ENCODE measurements around the gene CCDC69.
A peak's percentile ranks its signal among the peaks of the same experiment; 100 is the strongest.

CCDC69 gene

GRCh38 chr5:151252762-151253604 lies 29.1 kb upstream of the CCDC69 start, which contains the start of gene GM2A:
Gene GM2A (plus strand): TSS chr5:151253185. CDS start chr5:151253217, 32 bp downstream.
- peak within 1 kb of the TSS; percentile 72 for H3K4me3 ChIP-seq (ENCODE audit: low read depth, low read length)
- TF ChIP-seq CTCF (IDR thresholded peaks at IDR 0.05; ENCODE audit: low read depth, low read length), result no peak

- H3K4me3 ChIP-seq (ENCODE audit: low read depth, low read length), result no peak overlapping the region
Observed at GRCh38 chr5:151251621-151252020, 27.7 kb upstream of the CCDC69 start.

GRCh38 chr5:151251001-151251551 lies 27.2 kb upstream of the CCDC69 start:
- TF ChIP-seq CTCF (IDR thresholded peaks at IDR 0.05; ENCODE audit: low read depth, low read length), result no peak

More at GRCh38 chr5:151251621-151252020, 27.7 kb upstream of the CCDC69 start:
- TF ChIP-seq CTCF (IDR thresholded peaks at IDR 0.05; ENCODE audit: low read depth, low read length), result no peak

DNA sequence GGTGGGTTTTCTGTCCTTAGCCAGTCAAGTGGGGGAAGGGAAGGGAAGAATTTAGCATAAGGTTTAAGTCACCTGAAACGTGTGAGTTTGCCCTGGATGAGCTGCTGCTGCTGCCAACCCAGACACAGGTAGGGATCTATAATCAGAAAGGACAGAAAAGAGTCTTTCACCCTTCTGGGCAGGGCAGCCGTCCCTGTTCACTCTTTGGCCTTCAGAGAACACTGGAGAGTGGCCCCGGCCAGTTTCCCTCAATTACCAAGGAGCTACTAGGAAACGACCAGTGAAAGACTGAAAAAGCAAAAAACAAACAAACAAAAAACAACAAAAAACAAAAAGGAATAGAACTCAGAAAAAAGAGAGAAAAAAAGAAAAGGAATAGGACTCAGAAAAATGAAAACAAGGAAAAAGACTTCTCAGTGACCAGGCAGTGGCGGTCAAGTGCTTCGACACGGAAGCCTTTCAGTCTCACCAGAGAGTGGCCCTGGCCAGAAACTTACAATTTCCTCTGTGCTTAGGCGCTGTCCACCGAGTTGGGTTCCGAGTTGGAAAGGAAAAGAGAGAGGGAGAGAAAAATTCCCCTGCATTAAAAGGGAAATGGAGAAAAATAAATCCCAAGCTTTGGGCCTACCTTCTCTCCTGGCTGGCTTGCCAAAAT lies 26.6 kb upstream of the CCDC69 start:
- TF ChIP-seq CTCF (IDR thresholded peaks at IDR 0.05; ENCODE audit: low read depth, low read length), result no peak
- H3K4me3 ChIP-seq (ENCODE audit: low read depth, low read length), result no peak overlapping the region

More at GRCh38 chr5:151251001-151251551, 27.2 kb upstream of the CCDC69 start:
- H3K4me3 ChIP-seq (ENCODE audit: low read depth, low read length), result no peak overlapping the region

DNA sequence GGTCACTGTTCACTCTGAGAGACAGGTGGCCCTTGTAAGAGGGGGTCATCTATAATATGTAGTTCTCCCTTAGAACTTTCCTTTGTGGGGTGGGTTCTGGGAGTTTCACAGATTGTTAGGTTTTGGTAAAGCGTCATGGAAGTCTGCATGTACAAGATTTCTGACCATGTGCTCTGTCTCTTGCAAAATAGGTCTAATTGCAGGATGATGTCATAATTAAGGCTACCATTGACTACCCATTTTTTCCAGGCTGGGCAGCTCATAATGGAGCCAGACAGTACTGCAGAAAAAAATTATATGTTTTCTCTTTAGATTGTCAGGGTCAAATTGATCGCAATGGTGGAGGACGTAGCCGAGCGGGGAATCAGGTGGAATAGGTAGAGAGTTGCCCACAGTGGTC lies 25.4 kb upstream of the CCDC69 start:
- H3K4me3 ChIP-seq (ENCODE audit: low read depth, low read length), result no peak overlapping the region
- TF ChIP-seq CTCF (IDR thresholded peaks at IDR 0.05; ENCODE audit: low read depth, low read length), result no peak

DNA sequence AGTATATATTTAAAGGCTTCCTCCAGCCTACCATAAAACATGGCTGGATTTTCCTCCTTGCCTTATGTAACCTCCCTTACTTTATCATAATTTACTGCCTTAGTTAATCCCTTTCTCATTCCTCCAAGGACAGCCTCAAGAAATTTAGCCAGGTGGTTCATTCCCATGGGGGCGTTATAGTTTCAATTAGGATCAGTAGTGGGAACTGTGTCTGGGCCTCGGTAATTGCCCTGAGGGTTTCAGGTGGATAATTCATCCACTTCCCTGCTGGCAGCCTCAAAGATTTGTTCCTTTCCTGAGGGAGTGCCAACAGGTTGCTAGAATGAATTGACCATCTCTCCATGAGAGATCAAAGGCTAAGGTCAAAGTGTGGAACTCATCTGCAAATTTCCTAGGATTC lies 24.8 kb upstream of the CCDC69 start:
- TF ChIP-seq CTCF (IDR thresholded peaks at IDR 0.05; ENCODE audit: low read depth, low read length), result no peak
- H3K4me3 ChIP-seq (ENCODE audit: low read depth, low read length), result no peak overlapping the region

Data from WI38 (cell line).